IMR-90 (cell line): ENCODE measurements around the gene SLC15A3. TPM values are rescaled to one million over a fixed set of nuclear protein-coding genes. Genes with fewer than 3 reads are reported as not detected.

ENCODE experiments used
- ATAC-seq: fragments of 200-7000 bp; cut with Tn5 transposase; 2 replicates; pipeline ENCODE4 v1.9.1; 2020; ENCODE audit warnings: low read depth, mild to moderate bottlenecking, moderate library complexity
- BruUV-seq: library from RNA; stranded (reverse); fragments of 400-500 nt; replicated peaks from 2 replicates; lab custom pipeline; 2021; lab: Mats Ljungman, UMichigan
- CTCF ChIA-PET: fragments of 300-600 bp; formaldehyde crosslinking; extraction: SDS; loops from one replicate; lab custom pipeline; 2021; ENCODE audit warnings: antibody characterized with exemption; lab: Yijun Ruan, JAX
- POLR2A ChIA-PET: fragments of 300-600 bp; sonication (Branson Sonifier 250); formaldehyde crosslinking; loops from one replicate; lab custom pipeline; 2022; ENCODE audit warnings: antibody characterized with exemption; ENCODE audit not compliant: unreplicated experiment; lab: Charles Lee
- DNase-seq: peaks from one replicate; pipeline ENCODE4 v3.0.0; 2013
- H2AFZ ChIP-seq: replicated peaks from 2 replicates; pipeline ENCODE3; 2013; ENCODE audit warnings: low read length, mild to moderate bottlenecking; ENCODE audit not compliant: poor library complexity
- H2AK5ac ChIP-seq: 2 replicates; pipeline ENCODE4 v1.6.1; 2013; ENCODE audit warnings: low read depth, low read length, inconsistent platforms
- H2AK9ac ChIP-seq: replicated peaks from 2 replicates; pipeline ENCODE3; 2013; ENCODE audit warnings: mild to moderate bottlenecking, low read depth, low read length, moderate library complexity; ENCODE audit not compliant: poor library complexity
- H2BK120ac ChIP-seq: 2 replicates; pipeline ENCODE4 v1.6.1; 2013; ENCODE audit warnings: low read depth, low read length, inconsistent platforms
- H2BK15ac ChIP-seq: 3 replicates; pipeline ENCODE4 v1.6.1; 2013; ENCODE audit warnings: low read depth, low read length, inconsistent platforms
- H2BK20ac ChIP-seq: 2 replicates; pipeline ENCODE4 v1.6.1; 2013; ENCODE audit warnings: low read depth, mild to moderate bottlenecking, inconsistent platforms, low read length, moderate library complexity
- H2BK5ac ChIP-seq: 2 replicates; pipeline ENCODE4 v1.6.1; 2013; ENCODE audit warnings: mild to moderate bottlenecking, low read depth, low read length, inconsistent platforms; ENCODE audit not compliant: poor library complexity, severe bottlenecking
- H3K14ac ChIP-seq: replicated peaks from 2 replicates; pipeline ENCODE4 v1.6.1; 2013; ENCODE audit warnings: low read depth, low read length, inconsistent platforms
- H3K18ac ChIP-seq: 2 replicates; pipeline ENCODE4 v1.6.1; 2013; ENCODE audit warnings: low read depth, low read length, control low read depth
- H3K23ac ChIP-seq: 2 replicates; pipeline ENCODE4 v1.6.1; 2013; ENCODE audit warnings: low read depth, low read length, inconsistent platforms
- H3K27ac ChIP-seq: 2 replicates; pipeline ENCODE4 v1.5.1; 2013; ENCODE audit warnings: mild to moderate bottlenecking, control low read depth, low read length; ENCODE audit not compliant: insufficient read depth
- H3K27me3 ChIP-seq: 2 replicates; pipeline ENCODE4 v1.6.1; 2013; ENCODE audit warnings: low read length; ENCODE audit not compliant: control insufficient read depth, insufficient read depth
- H3K36me3 ChIP-seq: 2 replicates; pipeline ENCODE4 v1.6.1; 2013; ENCODE audit warnings: low read length, mixed read lengths; ENCODE audit not compliant: control insufficient read depth, insufficient read depth
- H3K4ac ChIP-seq: 2 replicates; pipeline ENCODE4 v1.6.1; 2013; ENCODE audit warnings: low read depth, low read length, inconsistent platforms
- H3K4me1 ChIP-seq: 2 replicates; pipeline ENCODE4 v1.6.1; 2013; ENCODE audit warnings: low read length, mixed read lengths; ENCODE audit not compliant: control insufficient read depth, insufficient read depth
- H3K4me2 ChIP-seq: 2 replicates; pipeline ENCODE4 v1.6.1; 2013; ENCODE audit warnings: low read depth, mild to moderate bottlenecking, control low read depth, low read length, moderate library complexity
- H3K4me3 ChIP-seq: 2 replicates; pipeline ENCODE4 v1.5.1; 2013; ENCODE audit warnings: low read depth, mild to moderate bottlenecking, control low read depth, low read length, moderate library complexity; ENCODE audit not compliant: insufficient read depth
- H3K56ac ChIP-seq: 2 replicates; pipeline ENCODE4 v1.6.1; 2013; ENCODE audit warnings: low read length, inconsistent platforms; ENCODE audit not compliant: insufficient read depth; ENCODE audit errors: extremely low read depth
- H3K79me1 ChIP-seq, 2 experiments: 2 replicates each; pipeline ENCODE4 v1.6.1; 2013; ENCODE audit warnings: low read length in 2 of 2, inconsistent platforms in 1 of 2, low read depth in 1 of 2
- H3K9ac ChIP-seq: 2 replicates; pipeline ENCODE4 v1.6.1; 2013; ENCODE audit warnings: low read depth, low read length, control low read depth
- H3K9me1 ChIP-seq: 2 replicates; pipeline ENCODE4 v1.6.1; 2013; ENCODE audit warnings: low read length, inconsistent platforms; ENCODE audit not compliant: insufficient read depth
- H3K9me3 ChIP-seq: 2 replicates; pipeline ENCODE4 v1.6.1; 2013; ENCODE audit warnings: low read length; ENCODE audit not compliant: control insufficient read depth, insufficient read depth
- H4K20me1 ChIP-seq: 2 replicates; pipeline ENCODE4 v1.6.1; 2013; ENCODE audit warnings: low read length, inconsistent platforms; ENCODE audit not compliant: insufficient read depth
- H4K5ac ChIP-seq: 2 replicates; pipeline ENCODE4 v1.6.1; 2013; ENCODE audit warnings: mild to moderate bottlenecking, low read depth, low read length, control low read depth
- H4K8ac ChIP-seq, 2 experiments: 2 replicates each; pipeline ENCODE4 v1.6.1; 2013; ENCODE audit warnings: low read depth in 2 of 2, low read length in 2 of 2, control low read depth in 1 of 2, inconsistent platforms in 1 of 2
- H4K91ac ChIP-seq: 2 replicates; pipeline ENCODE4 v1.6.1; 2013; ENCODE audit warnings: low read depth, low read length, inconsistent platforms; ENCODE audit not compliant: insufficient read depth
- ELK1 ChIP-seq: fragments of 150-350 bp; IDR thresholded peaks from 2 replicates; pipeline ENCODE4 v1.6.1; 2016; ENCODE audit warnings: low read depth, mild to moderate bottlenecking, low read length, moderate library complexity, borderline replicate concordance
- MAZ ChIP-seq: IDR thresholded peaks from 2 replicates; pipeline ENCODE4 v1.6.1; 2012; ENCODE audit warnings: low read depth, mild to moderate bottlenecking, low read length, improper control_type of control experiment, moderate library complexity, borderline replicate concordance
- RFX5 ChIP-seq: IDR thresholded peaks from 2 replicates; pipeline ENCODE4 v1.8.0; 2012; ENCODE audit warnings: low read depth, mild to moderate bottlenecking, low read length, moderate library complexity
- WGBS, 2 experiments: methylation state at CpG; one replicate each; pipeline versions ENCODE4 v1.1.5 to v1.1.7; 2013; ENCODE audit warnings: missing lambda C conversion rate in 2 of 2; ENCODE audit not compliant: insufficient read length in 1 of 2; ENCODE audit errors: extremely low coverage in 2 of 2; 5-methylcytosine and 5-hydroxymethylcytosine counted together
- dilution Hi-C: fragments of 300-500 bp; cut with HindIII; formaldehyde crosslinking; loops from one replicate; pipeline ENCODE4 v1.14.3; 2018; ENCODE audit warnings: low sequenced_read_pairs; ENCODE audit not compliant: unreplicated experiment
- in situ Hi-C: fragments of 300-500 bp; cut with MboI; formaldehyde crosslinking; loops from 3 replicates; pipeline ENCODE4 v1.14.3; 2019; ENCODE audit warnings: low sequenced_read_pairs, inconsistent platforms, mixed read lengths
- intact Hi-C: fragments of 100-400 bp; cut with micrococcal nuclease; formaldehyde crosslinking; loops from 2 replicates; pipeline ENCODE4 v1.10.0; 2022
- polyA plus RNA-seq, 3 experiments: library from polyadenylated mRNA; depleted of rRNA; stranded (reverse); fragments of >200 nt; gene quantifications; 2 replicates each; pipeline ENCODE4 v1.2.3, GENCODE V29; 2012; ENCODE audit warnings: low replicate concordance in 1 of 3
- total RNA-seq: library from RNA; depleted of rRNA; stranded (reverse); fragments of >200 nt; gene quantifications from 2 replicates; pipeline ENCODE4 v1.2.3, GENCODE V29; 2012
- TF ChIP-seq, protein P1 (sequence below): fragments of 150-350 bp; IDR thresholded peaks from 2 replicates; pipeline ENCODE4 v1.6.1; 2017; ENCODE audit warnings: mild to moderate bottlenecking, antibody characterized with exemption, low read length, low read depth
- TF ChIP-seq, protein P2 (sequence below): conservative IDR thresholded peaks from 2 replicates; pipeline ENCODE4 v1.5.1; 2012; ENCODE audit warnings: mild to moderate bottlenecking, low read depth, low read length, improper control_type of control experiment

SLC15A3 gene
- total and polyA plus RNA-seq, 2 of the 4 experiments (the other 2 are of a cell fraction): 3.2 to 4.4 TPM

GRCh38 chr11:60890696-60891095 is 61.3 kb downstream of the SLC15A3 start:
- H3K27me3 ChIP-seq: no peaks in the 10 kb centered on the region
- no peak overlapping the region for H3K14ac ChIP-seq
- in situ Hi-C loops: loop anchor here (5.0 kb wide), 1 partner anchor 53 kb away; no protein-coding TSS in a partner anchor
- CTCF ChIA-PET: no interaction called here
- H3K27ac ChIP-seq: no peak overlapping the region
- H4K91ac ChIP-seq: no peak overlapping the region
- intact Hi-C loops: no loop called here
- no peak overlapping the region for H3K4me3 ChIP-seq
- no CpG with 5 or more reads among the region's 5 CpGs for WGBS, 2 experiments
- no peak overlapping the region for H3K23ac ChIP-seq
- H2BK15ac ChIP-seq: no peak overlapping the region
- H3K4me2 ChIP-seq: no peak overlapping the region
- no peaks in the 10 kb centered on the region for H3K9me3 ChIP-seq
- H3K4me1 ChIP-seq: no peaks in the 10 kb centered on the region
- no peak for TF ChIP-seq MAZ
- TF ChIP-seq, protein P1, sequence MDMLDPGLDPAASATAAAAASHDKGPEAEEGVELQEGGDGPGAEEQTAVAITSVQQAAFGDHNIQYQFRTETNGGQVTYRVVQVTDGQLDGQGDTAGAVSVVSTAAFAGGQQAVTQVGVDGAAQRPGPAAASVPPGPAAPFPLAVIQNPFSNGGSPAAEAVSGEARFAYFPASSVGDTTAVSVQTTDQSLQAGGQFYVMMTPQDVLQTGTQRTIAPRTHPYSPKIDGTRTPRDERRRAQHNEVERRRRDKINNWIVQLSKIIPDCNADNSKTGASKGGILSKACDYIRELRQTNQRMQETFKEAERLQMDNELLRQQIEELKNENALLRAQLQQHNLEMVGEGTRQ: no peak
- TF ChIP-seq ELK1: no peak
- no peak for TF ChIP-seq RFX5
- TF ChIP-seq, protein P2, sequence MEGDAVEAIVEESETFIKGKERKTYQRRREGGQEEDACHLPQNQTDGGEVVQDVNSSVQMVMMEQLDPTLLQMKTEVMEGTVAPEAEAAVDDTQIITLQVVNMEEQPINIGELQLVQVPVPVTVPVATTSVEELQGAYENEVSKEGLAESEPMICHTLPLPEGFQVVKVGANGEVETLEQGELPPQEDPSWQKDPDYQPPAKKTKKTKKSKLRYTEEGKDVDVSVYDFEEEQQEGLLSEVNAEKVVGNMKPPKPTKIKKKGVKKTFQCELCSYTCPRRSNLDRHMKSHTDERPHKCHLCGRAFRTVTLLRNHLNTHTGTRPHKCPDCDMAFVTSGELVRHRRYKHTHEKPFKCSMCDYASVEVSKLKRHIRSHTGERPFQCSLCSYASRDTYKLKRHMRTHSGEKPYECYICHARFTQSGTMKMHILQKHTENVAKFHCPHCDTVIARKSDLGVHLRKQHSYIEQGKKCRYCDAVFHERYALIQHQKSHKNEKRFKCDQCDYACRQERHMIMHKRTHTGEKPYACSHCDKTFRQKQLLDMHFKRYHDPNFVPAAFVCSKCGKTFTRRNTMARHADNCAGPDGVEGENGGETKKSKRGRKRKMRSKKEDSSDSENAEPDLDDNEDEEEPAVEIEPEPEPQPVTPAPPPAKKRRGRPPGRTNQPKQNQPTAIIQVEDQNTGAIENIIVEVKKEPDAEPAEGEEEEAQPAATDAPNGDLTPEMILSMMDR: no peak
- no peaks in the 10 kb centered on the region; a peak in 2 of 4 replicates for H3K79me1 ChIP-seq
- dilution Hi-C loops: no loop called here
- no peak overlapping the region for H3K18ac ChIP-seq
- no peaks in the 10 kb centered on the region for H3K9me1 ChIP-seq
- no TSS peak for BruUV-seq
- no peak for ATAC-seq
- no peak overlapping the region for H3K56ac ChIP-seq
- H3K4ac ChIP-seq: no peak overlapping the region
- H2BK20ac ChIP-seq: no peak overlapping the region
- no peak overlapping the region for H4K8ac ChIP-seq
- H2AK9ac ChIP-seq: no peak overlapping the region
- H2BK120ac ChIP-seq: no peak overlapping the region
- no peak overlapping the region for H2AK5ac ChIP-seq
- no peak overlapping the region for H3K9ac ChIP-seq
- H3K36me3 ChIP-seq: peaks cover 9% of the 10 kb centered on the region
- no peak for DNase-seq
- no peaks in the 10 kb centered on the region; the same call in 1 of the 2 replicates for H4K20me1 ChIP-seq
- H2BK5ac ChIP-seq: no peak overlapping the region
- H2AFZ ChIP-seq: no peak overlapping the region
- H4K5ac ChIP-seq: no peak overlapping the region
- POLR2A ChIA-PET: no interaction called here
